DMS153 treated with DMSO at 0.1 percent for 48 hours (cell line): Measurements from ENCODE around the gene PHACTR1.
"Not testable (repeated sequence)": the region's sequence is repeated elsewhere in the genome, so short reads cannot be mapped to it uniquely, and the experiment has no call there.

Source experiments
- DNase-seq: peaks from one replicate; lab custom pipeline; 2025; ENCODE audit not compliant: unreplicated experiment; lab: John Stamatoyannopoulos, UW

Gene PHACTR1

GRCh38 chr6:13226071-13226470, 509.5 kb downstream of the PHACTR1 start:
- no peak for DNase-seq

GRCh38 chr6:13228264-13229204, 512.0 kb downstream of the PHACTR1 start:
- no peak for DNase-seq

GRCh38 chr6:13229205-13230085, 512.9 kb downstream of the PHACTR1 start:
- no peak for DNase-seq

GRCh38 chr6:13233106-13233505, 516.5 kb downstream of the PHACTR1 start:
- DNase-seq = no peak

DNA sequence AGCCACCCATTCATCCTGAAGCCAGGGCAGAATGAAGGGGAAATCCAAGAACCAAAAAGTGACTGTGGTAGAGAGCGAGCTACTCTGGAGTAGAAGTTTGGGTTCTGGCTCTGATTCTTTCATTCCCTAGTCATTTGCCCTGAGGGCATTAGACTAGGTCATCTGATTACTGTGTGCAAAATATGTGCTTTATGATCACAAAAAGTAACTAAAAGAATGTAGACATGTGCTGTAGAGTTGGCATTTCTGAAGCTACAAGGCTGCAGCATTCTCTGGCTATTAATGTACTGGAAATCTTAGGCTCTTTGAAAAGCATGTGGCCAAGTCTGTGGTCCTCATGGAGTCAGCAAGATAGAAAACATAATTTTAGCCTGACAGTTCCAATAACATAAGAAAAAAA, 517.6 kb downstream of the PHACTR1 start:
- DNase-seq = no peak

- no peak for DNase-seq
These were observed 518.8 kb downstream of the PHACTR1 start for GRCh38 chr6:13235339-13235738.

GRCh38 chr6:13237318-13237717, 520.8 kb downstream of the PHACTR1 start:
- DNase-seq = no peak

GRCh38 chr6:13238017-13238416, 521.5 kb downstream of the PHACTR1 start:
- no peak for DNase-seq

GRCh38 chr6:13238640-13239216, 522.2 kb downstream of the PHACTR1 start:
- no peak for DNase-seq

GRCh38 chr6:13239530-13240455, 523.2 kb downstream of the PHACTR1 start:
- DNase-seq = no peak

DNA sequence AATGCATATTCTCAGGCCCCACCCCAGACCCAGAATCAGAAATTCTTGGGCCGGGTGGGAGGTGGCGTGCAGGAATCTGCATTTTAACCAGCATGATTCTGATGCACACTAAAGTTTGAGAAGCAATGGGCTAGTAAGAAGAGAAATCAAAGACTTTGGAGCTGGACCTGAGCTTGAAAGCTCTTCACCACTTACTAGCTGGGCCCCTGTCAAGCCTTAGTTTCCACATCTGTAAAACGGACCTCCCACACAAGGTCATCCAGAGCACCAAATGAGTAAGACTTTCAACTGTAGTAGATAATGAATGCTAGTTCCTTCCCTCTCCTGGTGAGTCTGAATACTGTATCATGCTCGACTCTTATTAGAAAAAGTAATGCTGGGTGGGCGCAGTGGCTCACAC, 524.8 kb downstream of the PHACTR1 start:
- no peak for DNase-seq

DNA sequence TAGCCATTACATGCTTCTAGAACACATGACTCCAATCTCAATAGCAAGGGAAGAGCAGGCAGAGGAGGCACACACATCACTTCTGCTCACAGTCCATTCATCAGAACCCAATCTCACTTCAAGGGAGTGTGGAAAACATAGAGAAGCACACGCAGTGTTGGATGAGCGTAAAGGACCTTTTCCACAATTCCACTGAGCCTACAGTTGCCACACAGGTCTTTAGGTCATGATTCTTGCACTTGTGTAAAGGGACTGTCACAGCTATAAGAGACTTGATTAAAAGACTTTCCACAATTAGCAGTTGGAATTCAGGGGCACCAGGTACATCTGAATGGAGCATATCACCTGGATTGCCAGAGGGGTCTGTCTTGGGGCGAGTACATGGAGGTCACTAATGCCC, 525.6 kb downstream of the PHACTR1 start:
- no peak for DNase-seq

- no peak for DNase-seq
These were observed 526.0 kb downstream of the PHACTR1 start for GRCh38 chr6:13242590-13242989.

- DNase-seq = no peak
These were observed 526.5 kb downstream of the PHACTR1 start for GRCh38 chr6:13243033-13243432.

DNA sequence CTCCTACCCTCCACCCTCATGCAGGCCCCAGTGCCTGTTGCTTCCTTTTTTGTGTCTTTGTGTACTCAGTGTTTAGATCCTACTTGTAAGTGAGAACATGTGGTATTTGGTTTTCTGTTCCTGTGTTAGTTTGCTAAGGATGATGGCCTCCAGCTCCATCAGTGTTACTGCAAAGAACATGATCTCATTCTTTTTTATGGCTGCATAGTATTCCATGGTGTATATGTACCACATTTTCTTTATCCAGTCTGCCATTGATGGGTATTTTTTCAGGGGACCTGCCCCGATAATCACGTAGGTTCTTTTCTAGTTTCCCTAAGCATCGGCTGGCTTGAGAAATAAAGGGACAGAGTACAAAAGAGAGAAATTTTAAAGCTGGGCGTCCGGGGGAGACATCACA, 527.2 kb downstream of the PHACTR1 start:
- DNase-seq = not testable (repeated sequence)

GRCh38 chr6:13247627-13248026, 531.1 kb downstream of the PHACTR1 start:
- DNase-seq = no peak

DNA sequence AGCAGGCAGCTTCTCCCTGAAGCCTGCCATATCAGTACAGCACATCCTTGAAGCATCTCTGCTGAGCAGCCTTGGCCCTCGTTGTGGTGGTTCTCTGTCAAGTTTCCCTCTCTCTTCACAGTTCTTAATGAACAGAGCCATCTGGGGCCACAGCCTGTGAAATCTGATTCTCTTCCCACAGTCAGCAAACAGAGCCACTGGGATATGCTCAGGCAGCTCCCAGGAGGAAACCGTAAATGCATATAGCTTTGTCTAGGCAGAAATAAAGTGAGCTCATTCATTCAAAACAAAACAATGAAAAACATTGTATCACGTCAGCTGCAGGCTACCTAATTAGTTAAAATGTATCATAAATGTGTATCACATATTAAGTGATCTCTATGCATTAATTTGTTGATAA, 531.5 kb downstream of the PHACTR1 start:
- peak; percentile 57 for DNase-seq

DNA sequence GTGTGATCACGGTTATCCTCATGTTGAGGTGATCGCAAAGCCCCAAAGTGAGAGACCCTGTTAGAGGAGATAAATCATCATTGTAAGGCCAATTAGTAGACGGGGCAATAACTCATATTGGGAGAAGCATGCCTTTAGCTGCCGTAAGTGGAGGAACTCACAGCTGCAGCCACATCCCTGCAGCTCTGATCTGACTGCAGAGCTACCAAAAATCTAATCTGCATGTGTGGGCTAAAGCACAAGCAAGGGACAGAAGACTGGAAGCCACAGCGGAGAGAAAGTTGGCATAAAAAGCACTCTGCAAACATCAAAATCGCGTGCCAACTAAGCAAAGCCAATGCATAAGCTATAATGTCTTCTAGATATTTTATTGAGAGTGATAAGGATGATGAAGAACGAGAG, 532.0 kb downstream of the PHACTR1 start:
- no peak for DNase-seq

DNA sequence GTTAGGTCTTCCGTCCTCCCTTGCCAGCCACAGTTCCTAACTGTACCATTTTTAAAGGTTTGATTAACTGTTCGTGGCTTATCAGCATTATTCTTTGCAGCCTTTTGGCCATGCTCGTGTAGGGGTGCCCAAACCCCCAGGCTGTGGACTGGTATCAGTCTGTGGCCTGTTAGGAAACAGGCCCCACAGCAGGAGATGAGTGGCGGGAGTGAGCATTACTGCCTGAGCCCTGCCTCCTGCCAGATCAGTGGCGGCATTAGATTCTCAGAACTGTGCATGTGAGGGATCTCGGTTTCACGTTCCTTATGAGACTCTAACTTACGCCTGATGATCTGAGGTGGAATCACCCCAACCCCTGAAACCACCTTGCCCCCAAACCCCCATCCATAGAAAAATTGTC, 532.4 kb downstream of the PHACTR1 start:
- DNase-seq = no peak

GRCh38 chr6:13249817-13250216, 533.2 kb downstream of the PHACTR1 start:
- DNase-seq = no peak
